Right lobe of liver (tissue), 6 donors: ENCODE results near the gene MEIKIN. TPM values are rescaled to one million over a fixed set of nuclear protein-coding genes. Genes with fewer than 3 reads are reported as not detected.

Experiments
- ATAC-seq, 4 donors: fragments of 200-7000 bp; cut with Tn5 transposase; one replicate each; pipeline ENCODE4 v1.9.1; 2020; ENCODE audit warnings: mild to moderate bottlenecking in 4 of 4, moderate library complexity in 4 of 4
- DNase-seq, 3 donors: peaks; one replicate each; pipeline ENCODE4 v3.0.0-alpha.2; 2020
- H3K27ac ChIP-seq, 3 donors: fragments of 200-600 bp; one replicate each; pipeline ENCODE4 v1.8.0; 2022
- H3K27me3 ChIP-seq, 2 donors: fragments of 200-600 bp; one replicate each; pipeline ENCODE4 v1.8.0; 2022
- H3K36me3 ChIP-seq, 4 donors: fragments of 200-600 bp; sonication (generic) in 1 of 4; one replicate each; pipeline versions ENCODE4 v1.5.1 to v1.8.0; 2017 to 2022; ENCODE audit warnings: control low read depth in 1 of 4
- H3K4me1 ChIP-seq, 4 donors: fragments of 200-600 bp; sonication (generic) in 1 of 4; one replicate each; pipeline versions ENCODE4 v1.5.1 to v1.8.0; 2017 to 2022; ENCODE audit warnings: control low read depth in 1 of 4
- H3K4me3 ChIP-seq, 3 donors: fragments of 200-600 bp; one replicate each; pipeline ENCODE4 v1.8.0; 2022
- H3K9me3 ChIP-seq, 4 donors: fragments of 200-600 bp; sonication (generic) in 1 of 4; one replicate each; pipeline versions ENCODE4 v1.5.1 to v1.8.0; 2017 to 2022; ENCODE audit warnings: control low read depth in 1 of 4
- POLR2A ChIP-seq: fragments of 450-650 bp; IDR thresholded peaks from one replicate; pipeline ENCODE4 v1.6.1; 2017; ENCODE audit warnings: antibody characterized with exemption, mild to moderate bottlenecking
- WGBS: methylation state at CpG from one replicate; pipeline ENCODE4 v1.1.6; 2018; ENCODE audit warnings: low coverage, low lambda C conversion rate; ENCODE audit not compliant: insufficient coverage; ENCODE audit errors: missing lambda C conversion rate; 5-methylcytosine and 5-hydroxymethylcytosine counted together
- intact Hi-C, 2 donors: fragments of 100-400 bp; cut with DNase I; formaldehyde crosslinking; loops; one replicate each; pipeline versions ENCODE4 v1.11.2 to v1.14.1; 2022
- total RNA-seq, 6 experiments: library from RNA; depleted of rRNA in 2 of 6; stranded (reverse); fragments of >200 nt in 2 of 6; fragmentation: NEBNext Ultra II Directional in 3 of 6; extraction: Animal tissue kit (Norgen Biotek cat#: 25700) in 3 of 6; gene quantifications; one replicate each; pipeline versions ENCODE4 v1.1.0 to v1.2.4, GENCODE V29; 2016 to 2023
- TF ChIP-seq, protein P1 (sequence below), 4 donors: fragments of 200-600 bp in 3 of 4; fragments of 450-650 bp in 1 of 4; IDR thresholded peaks; one replicate each; pipeline versions ENCODE4 v1.5.1 to v1.8.0; 2016 to 2022; ENCODE audit warnings: antibody characterized with exemption in 4 of 4, mild to moderate bottlenecking in 2 of 4
- donor health status: DM: no; HTN: yes; CAD: no.
- donor health status: DM: no; HTN: no; CAD: no.
- donor health status: DM: no; HTN: no; CAD: no.
- donor health status: DM: no; HTN: yes; CAD: no.
- donor health status: DM: no; HTN: yes; CAD: no.

The MEIKIN gene
- total RNA-seq, 6 experiments from 2014 or later = 0.55 TPM; not detected in 5

DNA sequence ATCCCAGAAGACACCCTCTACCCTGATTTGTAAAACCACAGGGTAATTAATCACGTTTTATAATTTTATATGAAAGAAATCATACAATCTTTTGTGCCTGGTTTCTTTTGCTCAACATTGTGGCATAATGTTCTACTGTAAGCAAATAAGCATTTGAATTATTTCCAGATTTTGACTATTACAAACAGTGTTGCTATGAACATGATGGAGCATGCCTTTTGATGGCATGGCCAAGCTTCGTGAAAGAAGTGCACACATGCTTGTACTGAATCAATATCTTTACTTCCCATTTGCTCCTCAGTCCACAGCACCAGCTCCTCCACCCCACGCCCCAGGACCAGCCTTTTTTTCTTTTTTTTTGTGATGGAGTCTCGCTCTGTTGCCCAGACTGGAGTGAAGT is 36.1 kb upstream of the MEIKIN start:
- Histone ChIP-seq H3K27me3 (no peaks in the 10 kb centered on the region), H3K27ac (no peak overlapping the region), H3K9me3 (no peaks in the 10 kb centered on the region), H3K4me3 (no peak overlapping the region), H3K4me1 (no peaks in the 10 kb centered on the region), H3K36me3 (no peaks in the 10 kb centered on the region)
- 67% methylated on average over 4 of the region's 4 CpGs for WGBS
- DNase-seq = no peak
- no peak for TF ChIP-seq POLR2A
- TF ChIP-seq, protein P1, sequence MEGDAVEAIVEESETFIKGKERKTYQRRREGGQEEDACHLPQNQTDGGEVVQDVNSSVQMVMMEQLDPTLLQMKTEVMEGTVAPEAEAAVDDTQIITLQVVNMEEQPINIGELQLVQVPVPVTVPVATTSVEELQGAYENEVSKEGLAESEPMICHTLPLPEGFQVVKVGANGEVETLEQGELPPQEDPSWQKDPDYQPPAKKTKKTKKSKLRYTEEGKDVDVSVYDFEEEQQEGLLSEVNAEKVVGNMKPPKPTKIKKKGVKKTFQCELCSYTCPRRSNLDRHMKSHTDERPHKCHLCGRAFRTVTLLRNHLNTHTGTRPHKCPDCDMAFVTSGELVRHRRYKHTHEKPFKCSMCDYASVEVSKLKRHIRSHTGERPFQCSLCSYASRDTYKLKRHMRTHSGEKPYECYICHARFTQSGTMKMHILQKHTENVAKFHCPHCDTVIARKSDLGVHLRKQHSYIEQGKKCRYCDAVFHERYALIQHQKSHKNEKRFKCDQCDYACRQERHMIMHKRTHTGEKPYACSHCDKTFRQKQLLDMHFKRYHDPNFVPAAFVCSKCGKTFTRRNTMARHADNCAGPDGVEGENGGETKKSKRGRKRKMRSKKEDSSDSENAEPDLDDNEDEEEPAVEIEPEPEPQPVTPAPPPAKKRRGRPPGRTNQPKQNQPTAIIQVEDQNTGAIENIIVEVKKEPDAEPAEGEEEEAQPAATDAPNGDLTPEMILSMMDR (IDR thresholded peaks at IDR 0.05) = no peak
- no peak for ATAC-seq
- intact Hi-C loops = no loop called here

DNA sequence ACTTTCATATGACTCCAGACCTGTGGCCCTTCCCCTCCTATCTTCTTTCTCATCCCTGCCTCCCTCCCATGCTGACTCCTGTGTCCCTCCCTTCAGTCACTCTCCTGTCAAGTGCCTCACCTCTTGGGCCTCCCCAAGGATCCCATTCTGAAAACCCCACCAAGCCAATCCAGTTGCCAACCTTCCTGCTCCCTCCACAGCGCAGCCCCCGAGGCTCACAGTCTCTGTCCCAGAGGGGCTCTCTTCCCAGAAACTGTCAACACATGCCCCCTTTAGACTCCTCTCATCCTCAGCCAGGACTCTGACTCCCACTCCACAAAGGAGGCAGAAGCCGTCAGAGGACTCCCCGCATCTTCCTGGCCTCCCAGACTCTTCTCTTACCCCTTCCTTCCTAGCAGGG is 35.2 kb upstream of the MEIKIN start:
- no peak for ATAC-seq
- Histone ChIP-seq H3K4me3 (no peak overlapping the region), H3K9me3 (no peaks in the 10 kb centered on the region), H3K36me3 (no peaks in the 10 kb centered on the region), H3K27me3 (no peaks in the 10 kb centered on the region), H3K4me1 (no peaks in the 10 kb centered on the region), H3K27ac (no peak overlapping the region)
- intact Hi-C loops = no loop called here
- 84% methylated on average over 4 of the region's 4 CpGs for WGBS
- no peak for DNase-seq
- no peak for TF ChIP-seq POLR2A
- TF ChIP-seq, protein P1 (IDR thresholded peaks at IDR 0.05) = no peak

DNA sequence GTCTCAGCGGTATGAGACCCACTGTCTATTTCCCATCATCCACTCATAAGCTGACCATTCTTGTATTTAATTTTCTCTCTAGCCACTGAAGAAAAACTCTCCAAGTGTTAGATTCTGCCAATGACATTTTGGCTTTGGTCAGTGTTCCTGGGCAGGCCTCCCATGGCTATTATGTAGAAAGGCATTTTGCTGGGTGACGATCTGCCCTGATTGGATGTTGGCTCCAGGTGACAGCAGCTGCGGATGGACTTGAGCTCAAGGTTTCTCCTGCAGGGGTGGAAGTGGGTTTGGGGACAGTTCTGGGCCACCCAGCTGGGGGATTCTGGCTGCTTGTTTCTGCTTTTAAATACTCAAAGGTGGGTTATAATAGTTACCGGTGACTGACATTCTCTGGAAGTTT is 34.4 kb upstream of the MEIKIN start:
- intact Hi-C loops = no loop called here
- no peaks in the 10 kb centered on the region for H3K9me3 ChIP-seq
- no peaks in the 10 kb centered on the region for H3K4me1 ChIP-seq
- H3K4me3 ChIP-seq = no peak overlapping the region
- DNase-seq (no peak), ATAC-seq (no peak)
- TF ChIP-seq POLR2A = no peak
- TF ChIP-seq, protein P1 (IDR thresholded peaks at IDR 0.05) = no peak
- 76% methylated on average over 4 of the region's 4 CpGs for WGBS
- H3K36me3 ChIP-seq = no peaks in the 10 kb centered on the region
- no peak overlapping the region for H3K27ac ChIP-seq
- no peaks in the 10 kb centered on the region for H3K27me3 ChIP-seq

DNA sequence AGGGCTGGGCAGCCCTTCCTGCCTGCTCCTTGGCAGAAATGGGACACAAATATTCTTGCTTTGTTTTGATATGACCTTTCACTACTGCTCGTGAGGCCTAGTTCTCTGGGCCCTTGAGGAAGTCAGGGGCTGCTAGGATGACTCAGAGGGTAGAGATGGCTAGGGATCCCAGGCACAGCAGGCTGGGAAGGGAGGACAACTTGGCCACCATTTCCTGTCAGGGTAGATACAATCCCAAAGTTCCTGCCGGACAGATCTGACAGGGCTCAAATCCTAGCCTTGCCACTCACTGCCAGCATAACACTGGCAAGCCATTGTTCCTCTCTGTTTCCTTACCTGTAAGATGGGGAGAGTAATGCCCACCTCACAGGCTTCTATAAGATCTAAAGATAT is 31.7 kb upstream of the MEIKIN start:
- WGBS = 63% methylated on average over 2 of the region's 2 CpGs
- ATAC-seq = no peak
- intact Hi-C loops = no loop called here

More for the DNA sequence above, 31.7 kb upstream of the MEIKIN start:
- H3K27ac ChIP-seq = no peak overlapping the region
- H3K4me3 ChIP-seq = no peak overlapping the region
- H3K4me1 ChIP-seq = no peaks in the 10 kb centered on the region
- no peaks in the 10 kb centered on the region for H3K27me3 ChIP-seq
- H3K9me3 ChIP-seq = no peaks in the 10 kb centered on the region
- H3K36me3 ChIP-seq = no peaks in the 10 kb centered on the region
- TF ChIP-seq, protein P1 (IDR thresholded peaks at IDR 0.05) = no peak
- no peak for TF ChIP-seq POLR2A
- no peak for DNase-seq
